Osteocyte (in vitro differentiated cells): ENCODE results near the gene ALK. TPM values are rescaled to one million over a fixed set of nuclear protein-coding genes. Genes with fewer than 3 reads are reported as not detected.

Experiments used
- DNase-seq: peaks from one replicate; pipeline ENCODE4 v3.0.0; 2021; ENCODE audit warnings: mixed read lengths; ENCODE audit not compliant: unreplicated experiment; ENCODE audit errors: extremely low spot score
- H3K27ac Mint-ChIP-seq: one replicate; pipeline ENCODE4 v1.8.0; 2021; ENCODE audit warnings: mild to moderate bottlenecking, mixed read lengths; ENCODE audit not compliant: unreplicated experiment
- H3K27me3 Mint-ChIP-seq: one replicate; pipeline ENCODE4 v1.8.0; 2021; ENCODE audit warnings: mixed read lengths; ENCODE audit not compliant: unreplicated experiment
- H3K36me3 Mint-ChIP-seq: one replicate; pipeline ENCODE4 v1.8.0; 2021; ENCODE audit warnings: mixed read lengths; ENCODE audit not compliant: unreplicated experiment
- H3K4me1 Mint-ChIP-seq: one replicate; pipeline ENCODE4 v1.8.0; 2021; ENCODE audit warnings: mixed read lengths; ENCODE audit not compliant: unreplicated experiment
- H3K4me3 Mint-ChIP-seq: one replicate; pipeline ENCODE4 v1.8.0; 2021; ENCODE audit warnings: mild to moderate bottlenecking, moderate library complexity, mixed read lengths; ENCODE audit not compliant: unreplicated experiment
- H3K9me3 Mint-ChIP-seq: one replicate; pipeline ENCODE4 v1.8.0; 2021; ENCODE audit warnings: mixed read lengths; ENCODE audit not compliant: unreplicated experiment
- total RNA-seq: library from RNA; stranded (reverse); gene quantifications from 2 replicates; pipeline ENCODE4 v1.2.1, GENCODE V29; 2021
- TF ChIP-seq, protein P1 (sequence below): fragments of 200-600 bp; sonication (generic); IDR thresholded peaks from 2 replicates; pipeline ENCODE4 v1.5.0; 2021; ENCODE audit warnings: antibody characterized with exemption, mild to moderate bottlenecking, moderate library complexity

ALK gene
- total RNA-seq, 1 donor from 2014 or later = not detected

DNA sequence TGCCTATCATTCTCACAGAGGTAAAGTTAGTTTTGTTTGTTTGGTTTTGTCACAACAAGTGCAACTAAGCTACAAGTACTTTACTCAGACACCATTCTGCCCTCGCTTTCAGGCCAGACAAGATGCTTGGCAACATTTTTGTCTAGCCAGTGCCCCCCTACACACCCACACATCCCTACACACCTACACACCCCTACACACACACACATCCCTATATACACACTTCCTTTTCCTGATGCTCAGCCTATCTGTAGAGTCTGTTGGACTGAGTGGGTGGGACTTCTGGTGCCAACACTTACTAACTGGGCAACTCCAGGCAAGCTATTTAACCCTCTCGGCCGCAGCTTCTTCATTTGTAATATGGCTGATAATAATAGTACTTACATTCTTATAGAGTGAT, 161.4 kb downstream of the ALK start:
- Mint-ChIP-seq H3K36me3 (no peaks in the 10 kb centered on the region), H3K4me3 (no peak overlapping the region), H3K27ac (no peak overlapping the region), H3K9me3 (no peaks in the 10 kb centered on the region), H3K27me3 (no peaks in the 10 kb centered on the region), H3K4me1 (no peaks in the 10 kb centered on the region)
- TF ChIP-seq, protein P1, sequence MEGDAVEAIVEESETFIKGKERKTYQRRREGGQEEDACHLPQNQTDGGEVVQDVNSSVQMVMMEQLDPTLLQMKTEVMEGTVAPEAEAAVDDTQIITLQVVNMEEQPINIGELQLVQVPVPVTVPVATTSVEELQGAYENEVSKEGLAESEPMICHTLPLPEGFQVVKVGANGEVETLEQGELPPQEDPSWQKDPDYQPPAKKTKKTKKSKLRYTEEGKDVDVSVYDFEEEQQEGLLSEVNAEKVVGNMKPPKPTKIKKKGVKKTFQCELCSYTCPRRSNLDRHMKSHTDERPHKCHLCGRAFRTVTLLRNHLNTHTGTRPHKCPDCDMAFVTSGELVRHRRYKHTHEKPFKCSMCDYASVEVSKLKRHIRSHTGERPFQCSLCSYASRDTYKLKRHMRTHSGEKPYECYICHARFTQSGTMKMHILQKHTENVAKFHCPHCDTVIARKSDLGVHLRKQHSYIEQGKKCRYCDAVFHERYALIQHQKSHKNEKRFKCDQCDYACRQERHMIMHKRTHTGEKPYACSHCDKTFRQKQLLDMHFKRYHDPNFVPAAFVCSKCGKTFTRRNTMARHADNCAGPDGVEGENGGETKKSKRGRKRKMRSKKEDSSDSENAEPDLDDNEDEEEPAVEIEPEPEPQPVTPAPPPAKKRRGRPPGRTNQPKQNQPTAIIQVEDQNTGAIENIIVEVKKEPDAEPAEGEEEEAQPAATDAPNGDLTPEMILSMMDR = no peak
- DNase-seq = no peak

DNA sequence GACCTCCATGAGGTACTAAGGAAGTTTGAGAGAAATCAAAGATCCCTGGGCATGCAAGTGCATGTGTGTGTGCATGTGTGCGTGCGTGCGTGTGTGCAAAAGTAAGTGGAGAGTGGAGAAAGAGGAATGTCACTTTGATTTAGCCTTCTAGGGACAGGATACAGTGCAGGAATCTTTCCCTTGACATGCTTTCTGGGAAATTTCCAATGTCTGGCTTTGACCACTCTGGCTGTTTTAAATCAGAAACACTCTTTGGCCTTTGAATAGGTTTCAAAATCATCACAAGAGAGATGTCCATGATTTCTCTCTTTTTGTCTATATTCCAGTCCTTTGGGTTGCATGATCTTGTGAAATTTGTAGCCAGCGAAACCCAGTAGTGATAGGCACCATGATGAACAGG, 162.0 kb downstream of the ALK start:
- H3K27me3 Mint-ChIP-seq = no peaks in the 10 kb centered on the region
- H3K4me3 Mint-ChIP-seq = no peak overlapping the region
- no peak for DNase-seq
- TF ChIP-seq, protein P1 = no peak
- H3K36me3 Mint-ChIP-seq = no peaks in the 10 kb centered on the region
- H3K27ac Mint-ChIP-seq = no peak overlapping the region
- no peaks in the 10 kb centered on the region for H3K9me3 Mint-ChIP-seq
- no peaks in the 10 kb centered on the region for H3K4me1 Mint-ChIP-seq

DNA sequence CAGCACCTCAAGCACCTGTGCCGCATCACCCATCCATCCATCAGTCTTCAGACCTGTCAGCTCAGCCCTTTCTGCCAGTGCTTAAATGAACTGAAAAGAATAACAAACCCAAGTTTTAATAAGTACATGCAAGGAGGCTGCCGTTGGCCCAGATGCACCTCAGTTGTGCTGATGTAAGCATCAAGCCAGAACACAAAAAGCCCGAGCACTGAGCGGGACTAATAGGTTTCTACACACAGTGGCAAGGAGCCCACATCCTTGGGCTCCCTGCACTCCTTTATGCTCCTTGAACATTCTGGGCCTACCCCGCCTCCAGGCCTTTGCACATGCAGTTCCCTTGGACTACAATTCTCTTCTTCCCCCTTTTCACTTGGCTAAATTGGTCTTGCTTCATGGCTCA, 165.6 kb downstream of the ALK start:
- H3K9me3 Mint-ChIP-seq = no peaks in the 10 kb centered on the region
- no peaks in the 10 kb centered on the region for H3K36me3 Mint-ChIP-seq
- no peak overlapping the region for H3K27ac Mint-ChIP-seq
- TF ChIP-seq, protein P1 = no peak
- H3K27me3 Mint-ChIP-seq = no peaks in the 10 kb centered on the region
- H3K4me3 Mint-ChIP-seq = no peak overlapping the region
- DNase-seq = no peak
- peaks cover 11% of the 10 kb centered on the region for H3K4me1 Mint-ChIP-seq

DNA sequence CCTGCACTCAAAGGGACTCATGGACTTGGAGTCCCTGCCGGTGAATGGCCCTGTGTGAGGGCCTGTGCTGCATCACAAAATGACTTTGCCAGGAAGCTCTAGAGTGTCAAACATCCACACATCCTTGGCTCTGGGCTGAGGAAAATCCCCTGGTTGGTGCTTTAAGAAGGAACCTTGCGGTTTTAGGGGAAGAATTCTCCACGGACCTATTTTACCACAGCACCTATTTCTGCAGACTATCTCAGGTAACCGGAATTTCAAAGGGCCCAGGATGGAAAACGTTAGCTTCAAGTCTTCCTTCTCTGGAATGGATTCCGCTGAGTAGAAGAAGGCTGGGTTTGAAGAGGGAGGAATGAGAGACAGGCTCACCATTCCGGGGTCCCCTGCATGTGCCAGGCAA, 166.2 kb downstream of the ALK start:
- Mint-ChIP-seq H3K27ac (no peak overlapping the region), H3K27me3 (no peaks in the 10 kb centered on the region), H3K4me3 (no peak overlapping the region), H3K9me3 (no peaks in the 10 kb centered on the region), H3K36me3 (no peaks in the 10 kb centered on the region), H3K4me1 (peaks cover 11% of the 10 kb centered on the region)
- DNase-seq = no peak
- TF ChIP-seq, protein P1 = no peak

DNA sequence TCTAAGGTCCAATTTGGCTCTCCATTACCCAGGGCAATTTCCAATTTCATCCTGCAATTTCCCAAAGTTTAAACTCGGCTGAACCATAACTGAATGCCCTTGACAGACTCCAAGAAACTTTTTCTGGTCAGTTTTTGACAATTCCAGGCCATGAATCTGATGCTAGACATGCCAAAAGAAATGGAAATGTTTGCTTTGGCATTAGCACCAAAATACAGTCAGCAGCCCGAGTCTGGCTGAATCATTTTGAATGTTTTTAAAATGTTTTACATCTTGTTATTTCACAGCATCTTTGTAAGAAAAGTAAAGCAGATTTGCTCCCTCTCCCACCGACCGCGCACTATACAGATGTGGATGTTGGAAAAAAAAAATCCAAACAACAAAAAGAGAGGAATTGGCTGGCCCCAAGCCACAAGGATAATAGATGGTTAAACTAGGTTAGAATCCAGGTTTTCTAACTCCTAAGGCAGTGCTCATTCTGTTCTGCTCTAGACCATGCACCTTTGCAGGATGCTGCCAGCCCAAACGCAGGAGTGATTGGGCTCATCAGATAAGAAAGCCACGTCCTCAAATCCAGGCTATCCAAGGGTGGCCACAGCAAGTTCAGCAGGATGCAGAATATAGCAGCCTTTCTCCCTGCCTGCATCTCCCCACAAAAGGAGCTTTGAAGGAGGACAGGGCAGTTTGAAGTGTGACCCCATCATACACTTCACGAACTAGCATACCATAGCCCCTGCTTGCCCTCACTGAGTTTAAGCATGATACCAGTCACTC, 167.5 kb downstream of the ALK start:
- Mint-ChIP-seq H3K36me3 (no peaks in the 10 kb centered on the region), H3K4me3 (no peak overlapping the region), H3K4me1 (peaks cover 11% of the 10 kb centered on the region), H3K27me3 (no peaks in the 10 kb centered on the region), H3K9me3 (no peaks in the 10 kb centered on the region), H3K27ac (no peak overlapping the region)
- TF ChIP-seq, protein P1 = no peak
- DNase-seq = no peak
